Heart left ventricle (tissue), 13 donors: ENCODE measurements around the gene LMLN.

Experiments used
- CTCF ChIP-seq, 12 donors: fragments of 200-600 bp; sonication (generic) in 4 of 12; IDR thresholded peaks; one replicate each; pipeline versions ENCODE4 v1.5.0 to v1.8.0; 2018 to 2022; ENCODE audit warnings: antibody characterized with exemption in 12 of 12, mild to moderate bottlenecking in 5 of 12
- POLR2A ChIP-seq, 2 donors: fragments of 450-650 bp; IDR thresholded peaks; one replicate each; pipeline ENCODE4 v1.6.1; 2017; ENCODE audit warnings: antibody characterized with exemption in 2 of 2, mild to moderate bottlenecking in 2 of 2, moderate library complexity in 2 of 2
- donor health status: ischemic (EF 13 %, LVEDD 7.1; RV severe dilation, severe dysfunction).
- donor health status: DM: no; HTN: yes; CAD: no.
- donor health status: DM: no; HTN: no; CAD: no.
- donor health status: ischemic (EF 25% LVEDD 6.9; RV normal size, moderate dysfunction).
- donor health status: ischemic (EF 25% LVEDD 5.7; RV mildly dilated, moderate dysfunction).
- donor health status: ischemic (EF 35%, LVEDD 5.7; RV mildly dilated, moderate dysfunction).
- donor health status: nonischemic (EF 11% LVEDD 7.7; RV severe dilation, severe dysfunction).
- donor health status: DM: yes; HTN: yes; CAD: no.
- donor health status: PGD.
- donor health status: ischemic (EF 29% LVEDD 5.4; RV normal size, mild dysfunction).
- donor health status: nonischemic (EF 23%, LVEDD 6.1; RV moderate dilation, normal function).

- TF ChIP-seq CTCF (IDR thresholded peaks at IDR 0.05) = no peak
- no peak for TF ChIP-seq POLR2A (IDR thresholded peaks at IDR 0.05)
These were observed 9.3 kb upstream of the LMLN start for GRCh38 chr3:197950677-197951061.
